Heart right ventricle (tissue), 16 donors: ENCODE measurements around the gene RAB33B. TPM values are rescaled to one million over a fixed set of nuclear protein-coding genes. Genes with fewer than 3 reads are reported as not detected.

Experiments used
- ATAC-seq, 8 donors: fragments of 200-7000 bp; cut with Tn5 transposase; one replicate each; pipeline ENCODE4 v1.9.1; 2020; ENCODE audit warnings: mild to moderate bottlenecking in 8 of 8, moderate library complexity in 8 of 8, moderate number of reproducible peaks in 1 of 8
- DNase-seq, 2 donors: peaks; one replicate each; pipeline ENCODE4 v3.0.0-alpha.2; 2020
- H3K27ac ChIP-seq, 10 donors: fragments of 200-600 bp; sonication (generic) in 2 of 10; one replicate each; pipeline versions ENCODE4 v1.5.0 to v1.8.0; 2020 to 2022; ENCODE audit warnings: mild to moderate bottlenecking in 3 of 10
- H3K27me3 ChIP-seq, 7 donors: fragments of 200-600 bp; one replicate each; pipeline ENCODE4 v1.8.0; 2021 to 2022; ENCODE audit warnings: mild to moderate bottlenecking in 2 of 7
- H3K36me3 ChIP-seq, 9 donors: fragments of 200-600 bp; sonication (generic) in 1 of 9; one replicate each; pipeline versions ENCODE4 v1.5.0 to v1.8.0; 2020 to 2022; ENCODE audit warnings: mild to moderate bottlenecking in 2 of 9
- H3K4me1 ChIP-seq, 9 donors: fragments of 200-600 bp; sonication (generic) in 1 of 9; one replicate each; pipeline versions ENCODE4 v1.5.0 to v1.8.0; 2020 to 2022; ENCODE audit warnings: mild to moderate bottlenecking in 4 of 9
- H3K4me3 ChIP-seq, 10 donors: fragments of 200-600 bp; sonication (generic) in 2 of 10; one replicate each; pipeline versions ENCODE4 v1.5.0 to v1.8.0; 2020 to 2022; ENCODE audit warnings: mild to moderate bottlenecking in 7 of 10, moderate library complexity in 2 of 10
- H3K9me3 ChIP-seq, 11 donors: fragments of 200-600 bp in 10 of 11; sonication (generic) in 2 of 11; one replicate each; pipeline versions ENCODE4 v1.5.0 to v1.8.0; 2013 to 2022; ENCODE audit warnings: mild to moderate bottlenecking in 2 of 11, control low read depth in 1 of 11, moderate library complexity in 1 of 11
- WGBS, 2 donors: extraction: QIAGEN DNeasy Blood & Tissue Kit; methylation state at CpG; one replicate each; pipeline ENCODE4 v1.1.7; 2013; ENCODE audit warnings: inconsistent platforms in 1 of 2; 5-methylcytosine and 5-hydroxymethylcytosine counted together
- intact Hi-C, 10 donors: fragments of 100-400 bp; cut with DNase I; formaldehyde crosslinking; loops; one replicate each; pipeline versions ENCODE4 v1.11.1 to v1.14.2; 2022
- polyA plus RNA-seq, 2 donors: library from polyadenylated mRNA; stranded (reverse); fragments of 200-250 nt; gene quantifications; one replicate each; pipeline ENCODE4 v1.2.3, GENCODE V29; 2013
- total RNA-seq, 10 donors: library from RNA; stranded (reverse); fragmentation: NEBNext Ultra II Directional in 3 of 10; extraction: Animal tissue kit (Norgen Biotek cat#: 25700) in 3 of 10; gene quantifications; one replicate each; pipeline versions ENCODE4 v1.2.1 to v1.2.4, GENCODE V29; 2021 to 2023
- TF ChIP-seq, protein P1 (sequence below), 9 donors: fragments of 200-600 bp; sonication (generic) in 2 of 9; IDR thresholded peaks; one replicate each; pipeline versions ENCODE4 v1.5.0 to v1.8.0; 2021 to 2022; ENCODE audit warnings: antibody characterized with exemption in 9 of 9, mild to moderate bottlenecking in 5 of 9, moderate library complexity in 1 of 9
- donor health status: Arrhythmogenic right ventricular cardiomyopathy.
- donor health status: ischemic (EF 13 %, LVEDD 7.1; RV severe dilation, severe dysfunction).
- donor health status: healthy with polysubstance abuse.
- donor health status: DM: no; HTN: yes; CAD: no.
- donor health status: DM: no; HTN: no; CAD: no.
- donor health status: ischemic (EF 25% LVEDD 6.9; RV normal size, moderate dysfunction).
- donor health status: ischemic (EF 25% LVEDD 5.7; RV mildly dilated, moderate dysfunction).
- donor health status: healthy.
- donor health status: DM: yes; HTN: yes; CAD: no.
- donor health status: Ischemic cardiomyopathy.
- donor health status: ischemic (EF 35%, LVEDD 5.7; RV mildly dilated, moderate dysfunction).
- donor health status: nonischemic (EF 11% LVEDD 7.7; RV severe dilation, severe dysfunction).
- donor health status: DM: yes; HTN: yes; CAD: no.
- donor health status: PGD.
- donor health status: ischemic (EF 29% LVEDD 5.4; RV normal size, mild dysfunction).
- donor health status: nonischemic (EF 23%, LVEDD 6.1; RV moderate dilation, normal function).

Gene RAB33B
- total and polyA plus RNA-seq, 12 donors: 2.4 to 7.5 (median 6.6) TPM

DNA sequence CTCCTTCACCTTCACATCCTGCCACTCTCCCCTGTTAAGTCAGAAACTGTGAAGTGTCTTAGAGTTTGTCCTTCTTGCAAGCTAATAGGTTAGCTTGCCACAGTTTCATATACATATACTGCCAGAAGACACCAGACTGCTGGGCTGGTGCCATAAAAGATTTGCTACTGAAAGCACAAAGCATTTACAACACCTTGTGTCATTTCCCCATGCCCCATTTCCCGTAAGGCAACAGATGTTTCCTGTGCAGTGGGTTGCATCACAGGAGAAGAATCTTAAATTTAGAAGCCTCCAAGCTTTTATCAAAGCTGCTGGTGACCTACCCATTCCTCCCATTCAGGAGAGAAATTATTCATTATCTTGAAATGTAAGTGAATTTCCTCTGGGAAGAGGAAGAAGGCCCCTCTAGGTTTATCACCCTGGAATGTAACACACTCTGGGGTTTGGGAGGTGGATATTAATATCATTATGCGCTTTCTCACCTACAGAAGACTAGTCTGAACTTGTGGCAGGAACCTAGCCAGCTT, 34.5 kb upstream of the RAB33B start:
- intact Hi-C loops: loop anchor here in 8 of 10 donors (2.0 to 10.0 kb wide), 7 partner anchors 33 to 215 kb away; partner anchors contain the start of gene RAB33B (in 2 of the 8)
- Histone ChIP-seq H3K9me3 (peaks cover 0 to 38% (median 5%) of the 10 kb centered on the region in 11 donors), H3K4me1 (peaks cover 0 to 26% (median 13%) of the 10 kb centered on the region in 9 donors), H3K4me3 (no peak overlapping the region), H3K36me3 (peaks cover 0 to 4% (median 0%) of the 10 kb centered on the region in 9 donors), H3K27ac (peak overlapping the region in 9 of 10 donors; percentile 32 to 83 (median 61)), H3K27me3 (no peaks in the 10 kb centered on the region)
- TF ChIP-seq, protein P1, sequence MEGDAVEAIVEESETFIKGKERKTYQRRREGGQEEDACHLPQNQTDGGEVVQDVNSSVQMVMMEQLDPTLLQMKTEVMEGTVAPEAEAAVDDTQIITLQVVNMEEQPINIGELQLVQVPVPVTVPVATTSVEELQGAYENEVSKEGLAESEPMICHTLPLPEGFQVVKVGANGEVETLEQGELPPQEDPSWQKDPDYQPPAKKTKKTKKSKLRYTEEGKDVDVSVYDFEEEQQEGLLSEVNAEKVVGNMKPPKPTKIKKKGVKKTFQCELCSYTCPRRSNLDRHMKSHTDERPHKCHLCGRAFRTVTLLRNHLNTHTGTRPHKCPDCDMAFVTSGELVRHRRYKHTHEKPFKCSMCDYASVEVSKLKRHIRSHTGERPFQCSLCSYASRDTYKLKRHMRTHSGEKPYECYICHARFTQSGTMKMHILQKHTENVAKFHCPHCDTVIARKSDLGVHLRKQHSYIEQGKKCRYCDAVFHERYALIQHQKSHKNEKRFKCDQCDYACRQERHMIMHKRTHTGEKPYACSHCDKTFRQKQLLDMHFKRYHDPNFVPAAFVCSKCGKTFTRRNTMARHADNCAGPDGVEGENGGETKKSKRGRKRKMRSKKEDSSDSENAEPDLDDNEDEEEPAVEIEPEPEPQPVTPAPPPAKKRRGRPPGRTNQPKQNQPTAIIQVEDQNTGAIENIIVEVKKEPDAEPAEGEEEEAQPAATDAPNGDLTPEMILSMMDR (IDR thresholded peaks at IDR 0.05): no peak
- DNase-seq: peak in 1 of 2 donors; percentile 72
- 45 to 54% methylated on average over 2 of the region's 2 CpGs for WGBS, 2 donors
- peak; percentile 62 to 93 (median 89) for ATAC-seq

- intact Hi-C loops: no loop called here
- 98 to 100% methylated on average over 1 of the region's 1 CpG for WGBS, 2 donors
Observed at GRCh38 chr4:139420652-139421051, 33.3 kb upstream of the RAB33B start.

GRCh38 chr4:139436122-139436521, 17.8 kb upstream of the RAB33B start:
- ATAC-seq (no peak), DNase-seq (no peak)
- peaks cover 0 to 78% (median 15%) of the 10 kb centered on the region in 11 donors for H3K9me3 ChIP-seq
- H3K27ac ChIP-seq: no peak overlapping the region
- H3K27me3 ChIP-seq: no peaks in the 10 kb centered on the region
- H3K4me3 ChIP-seq: no peak overlapping the region
- TF ChIP-seq, protein P1 (IDR thresholded peaks at IDR 0.05): no peak
- H3K36me3 ChIP-seq: peaks cover 0 to 25% (median 0%) of the 10 kb centered on the region in 9 donors
- 96 to 98% methylated on average over 23 of the region's 23 CpGs for WGBS, 2 donors
- intact Hi-C loops: no loop called here
- no peaks in the 10 kb centered on the region for H3K4me1 ChIP-seq

More at GRCh38 chr4:139420652-139421051, 33.3 kb upstream of the RAB33B start:
- Histone ChIP-seq H3K4me3 (no peak overlapping the region), H3K36me3 (peaks cover 0 to 4% (median 0%) of the 10 kb centered on the region in 9 donors), H3K4me1 (peaks cover 0 to 26% (median 13%) of the 10 kb centered on the region in 9 donors), H3K27me3 (no peaks in the 10 kb centered on the region), H3K9me3 (peaks cover 0 to 28% (median 5%) of the 10 kb centered on the region in 11 donors), H3K27ac (peak overlapping the region in 4 of 10 donors; percentile 45 to 83 (median 74))
- ATAC-seq (no peak), DNase-seq (no peak)
- TF ChIP-seq, protein P1 (IDR thresholded peaks at IDR 0.05): no peak

DNA sequence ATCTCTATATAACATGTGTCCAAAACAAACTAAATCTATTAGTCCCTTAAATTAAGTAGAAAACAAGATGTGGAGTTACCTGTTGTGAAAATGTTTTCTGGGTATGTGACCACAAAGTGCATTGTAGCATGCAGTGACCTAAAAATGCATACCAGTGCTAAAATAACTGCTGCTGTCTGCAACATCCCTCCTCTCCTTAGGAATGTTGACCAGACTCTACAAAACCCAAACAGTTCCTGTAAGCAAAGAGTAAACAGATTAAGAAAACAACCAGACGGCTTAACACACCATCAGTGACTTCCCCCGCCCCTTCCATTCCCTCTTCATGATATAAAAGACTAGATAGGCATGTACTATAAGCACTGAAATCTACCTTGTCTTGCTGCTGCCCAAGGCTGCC, 15.8 kb upstream of the RAB33B start:
- ATAC-seq (no peak), DNase-seq (no peak)
- Histone ChIP-seq H3K4me3 (no peak overlapping the region), H3K9me3 (peaks cover 0 to 62% (median 15%) of the 10 kb centered on the region in 11 donors), H3K4me1 (no peaks in the 10 kb centered on the region), H3K36me3 (peaks cover 0 to 25% (median 0%) of the 10 kb centered on the region in 9 donors), H3K27ac (no peak overlapping the region), H3K27me3 (no peaks in the 10 kb centered on the region)
- 94 to 97% methylated on average over 2 of the region's 2 CpGs for WGBS, 2 donors
- TF ChIP-seq, protein P1 (IDR thresholded peaks at IDR 0.05): no peak
- intact Hi-C loops: no loop called here
